ENCODE measurements around the gene C1QC.

Gene C1QC

GRCh38 chr1:22608361-22608760 is 35.1 kb upstream of the C1QC start:
- Mint-ChIP-seq H3K27ac (ENCODE audit: low read depth) (no peak overlapping the region), H3K4me1 (no peaks in the 10 kb centered on the region), H3K9me3 (no peaks in the 10 kb centered on the region), H3K4me3 (no peak overlapping the region), H3K36me3 (ENCODE audit: insufficient read depth) (no peaks in the 10 kb centered on the region), H3K27me3 (peaks cover 87% of the 10 kb centered on the region)
- ATAC-seq (replicated peaks; ENCODE audit: extremely low read depth, poor library complexity, severe bottlenecking): no peak
- DNase-seq (ENCODE audit: low spot score in 2 of 2): no peak

- H3K27me3 Mint-ChIP-seq: peaks cover 85% of the 10 kb centered on the region
- no peaks in the 10 kb centered on the region for H3K9me3 Mint-ChIP-seq
- no peak overlapping the region for H3K4me3 Mint-ChIP-seq
- H3K27ac Mint-ChIP-seq (ENCODE audit: low read depth): no peak overlapping the region
- ATAC-seq (replicated peaks; ENCODE audit: extremely low read depth, poor library complexity, severe bottlenecking) (no peak), DNase-seq (ENCODE audit: low spot score in 2 of 2) (no peak)
- no peaks in the 10 kb centered on the region for H3K36me3 Mint-ChIP-seq (ENCODE audit: insufficient read depth)
- H3K4me1 Mint-ChIP-seq: no peaks in the 10 kb centered on the region
Observed at GRCh38 chr1:22609291-22609690, 34.1 kb upstream of the C1QC start.

- no peak for ATAC-seq (replicated peaks; ENCODE audit: extremely low read depth, poor library complexity, severe bottlenecking)
- H3K36me3 Mint-ChIP-seq (ENCODE audit: insufficient read depth): no peaks in the 10 kb centered on the region
- no peak overlapping the region for H3K4me3 Mint-ChIP-seq
- no peaks in the 10 kb centered on the region for H3K9me3 Mint-ChIP-seq
- H3K4me1 Mint-ChIP-seq: no peaks in the 10 kb centered on the region
- no peak for DNase-seq (ENCODE audit: low spot score in 2 of 2)
- H3K27ac Mint-ChIP-seq (ENCODE audit: low read depth): no peak overlapping the region
- H3K27me3 Mint-ChIP-seq: peaks cover 85% of the 10 kb centered on the region
Observed at GRCh38 chr1:22611530-22611947, 31.9 kb upstream of the C1QC start.

GRCh38 chr1:22612671-22613571 is 30.5 kb upstream of the C1QC start:
- H3K4me1 Mint-ChIP-seq: no peaks in the 10 kb centered on the region
- peaks cover 89% of the 10 kb centered on the region for H3K27me3 Mint-ChIP-seq
- ATAC-seq (replicated peaks; ENCODE audit: extremely low read depth, poor library complexity, severe bottlenecking) (no peak), DNase-seq (ENCODE audit: low spot score in 2 of 2) (no peak)
- no peaks in the 10 kb centered on the region for H3K9me3 Mint-ChIP-seq
- H3K36me3 Mint-ChIP-seq (ENCODE audit: insufficient read depth): no peaks in the 10 kb centered on the region
- no peak overlapping the region for H3K4me3 Mint-ChIP-seq
- H3K27ac Mint-ChIP-seq (ENCODE audit: low read depth): no peak overlapping the region

GRCh38 chr1:22613572-22613918 is 29.9 kb upstream of the C1QC start:
- ATAC-seq (replicated peaks; ENCODE audit: extremely low read depth, poor library complexity, severe bottlenecking): no peak
- no peak for DNase-seq (ENCODE audit: low spot score in 2 of 2)
- no peak overlapping the region for H3K4me3 Mint-ChIP-seq
- no peak overlapping the region for H3K27ac Mint-ChIP-seq (ENCODE audit: low read depth)
- no peaks in the 10 kb centered on the region for H3K9me3 Mint-ChIP-seq
- H3K27me3 Mint-ChIP-seq: peaks cover 89% of the 10 kb centered on the region
- H3K36me3 Mint-ChIP-seq (ENCODE audit: insufficient read depth): no peaks in the 10 kb centered on the region
- no peaks in the 10 kb centered on the region for H3K4me1 Mint-ChIP-seq

- no peaks in the 10 kb centered on the region for H3K36me3 Mint-ChIP-seq (ENCODE audit: insufficient read depth)
- no peak overlapping the region for H3K27ac Mint-ChIP-seq (ENCODE audit: low read depth)
- no peak for ATAC-seq (replicated peaks; ENCODE audit: extremely low read depth, poor library complexity, severe bottlenecking)
- no peak overlapping the region for H3K4me3 Mint-ChIP-seq
- H3K4me1 Mint-ChIP-seq: no peaks in the 10 kb centered on the region
- peaks cover 89% of the 10 kb centered on the region for H3K27me3 Mint-ChIP-seq
- DNase-seq (ENCODE audit: low spot score in 2 of 2): no peak
- no peaks in the 10 kb centered on the region for H3K9me3 Mint-ChIP-seq
Observed at GRCh38 chr1:22613951-22614350, 29.5 kb upstream of the C1QC start.

- Mint-ChIP-seq H3K36me3 (ENCODE audit: insufficient read depth) (no peaks in the 10 kb centered on the region), H3K27ac (ENCODE audit: low read depth) (no peak overlapping the region), H3K4me1 (no peaks in the 10 kb centered on the region), H3K9me3 (no peaks in the 10 kb centered on the region), H3K4me3 (no peak overlapping the region), H3K27me3 (peaks cover 81% of the 10 kb centered on the region)
- ATAC-seq (replicated peaks; ENCODE audit: extremely low read depth, poor library complexity, severe bottlenecking): no peak
- no peak for DNase-seq (ENCODE audit: low spot score in 2 of 2)
Observed at GRCh38 chr1:22615886-22616285, 27.5 kb upstream of the C1QC start.

- H3K27ac Mint-ChIP-seq (ENCODE audit: low read depth): no peak overlapping the region
- DNase-seq (ENCODE audit: low spot score in 2 of 2) (no peak), ATAC-seq (replicated peaks; ENCODE audit: extremely low read depth, poor library complexity, severe bottlenecking) (no peak)
- H3K9me3 Mint-ChIP-seq: no peaks in the 10 kb centered on the region
- H3K4me1 Mint-ChIP-seq: no peaks in the 10 kb centered on the region
- no peaks in the 10 kb centered on the region for H3K36me3 Mint-ChIP-seq (ENCODE audit: insufficient read depth)
- no peak overlapping the region for H3K4me3 Mint-ChIP-seq
- H3K27me3 Mint-ChIP-seq: peaks cover 79% of the 10 kb centered on the region
Observed at GRCh38 chr1:22616571-22616970, 26.9 kb upstream of the C1QC start.

- Mint-ChIP-seq H3K27me3 (peaks cover 86% of the 10 kb centered on the region), H3K4me3 (no peak overlapping the region), H3K36me3 (ENCODE audit: insufficient read depth) (no peaks in the 10 kb centered on the region), H3K9me3 (no peaks in the 10 kb centered on the region), H3K4me1 (no peaks in the 10 kb centered on the region), H3K27ac (ENCODE audit: low read depth) (no peak overlapping the region)
- no peak for ATAC-seq (replicated peaks; ENCODE audit: extremely low read depth, poor library complexity, severe bottlenecking)
- DNase-seq (ENCODE audit: low spot score in 2 of 2): no peak
Observed at GRCh38 chr1:22618056-22618455, 25.4 kb upstream of the C1QC start.

GRCh38 chr1:22619252-22619651 is 24.2 kb upstream of the C1QC start:
- DNase-seq (ENCODE audit: low spot score in 2 of 2) (no peak), ATAC-seq (replicated peaks; ENCODE audit: extremely low read depth, poor library complexity, severe bottlenecking) (no peak)
- no peak overlapping the region for H3K27ac Mint-ChIP-seq (ENCODE audit: low read depth)
- peaks cover 88% of the 10 kb centered on the region for H3K27me3 Mint-ChIP-seq
- H3K4me3 Mint-ChIP-seq: no peak overlapping the region
- no peaks in the 10 kb centered on the region for H3K4me1 Mint-ChIP-seq
- no peaks in the 10 kb centered on the region for H3K9me3 Mint-ChIP-seq
- H3K36me3 Mint-ChIP-seq (ENCODE audit: insufficient read depth): no peaks in the 10 kb centered on the region

GRCh38 chr1:22619798-22620197 is 23.6 kb upstream of the C1QC start:
- Mint-ChIP-seq H3K9me3 (no peaks in the 10 kb centered on the region), H3K4me3 (no peak overlapping the region), H3K36me3 (ENCODE audit: insufficient read depth) (no peaks in the 10 kb centered on the region), H3K27me3 (peaks cover 88% of the 10 kb centered on the region), H3K4me1 (no peaks in the 10 kb centered on the region), H3K27ac (ENCODE audit: low read depth) (no peak overlapping the region)
- no peak for DNase-seq (ENCODE audit: low spot score in 2 of 2)
- no peak for ATAC-seq (replicated peaks; ENCODE audit: extremely low read depth, poor library complexity, severe bottlenecking)

- no peak for DNase-seq (ENCODE audit: low spot score in 2 of 2)
- no peak overlapping the region for H3K4me3 Mint-ChIP-seq
- no peaks in the 10 kb centered on the region for H3K9me3 Mint-ChIP-seq
- H3K27ac Mint-ChIP-seq (ENCODE audit: low read depth): no peak overlapping the region
- H3K27me3 Mint-ChIP-seq: peaks cover 88% of the 10 kb centered on the region
- H3K4me1 Mint-ChIP-seq: no peaks in the 10 kb centered on the region
- ATAC-seq (replicated peaks; ENCODE audit: extremely low read depth, poor library complexity, severe bottlenecking): no peak
- no peaks in the 10 kb centered on the region for H3K36me3 Mint-ChIP-seq (ENCODE audit: insufficient read depth)
Observed at GRCh38 chr1:22621761-22622160, 21.7 kb upstream of the C1QC start.

GRCh38 chr1:22625262-22625925 is 18.0 kb upstream of the C1QC start:
- Mint-ChIP-seq H3K27me3 (peaks cover 92% of the 10 kb centered on the region), H3K27ac (ENCODE audit: low read depth) (no peak overlapping the region), H3K4me3 (no peak overlapping the region), H3K36me3 (ENCODE audit: insufficient read depth) (no peaks in the 10 kb centered on the region), H3K9me3 (no peaks in the 10 kb centered on the region), H3K4me1 (no peaks in the 10 kb centered on the region)
- ATAC-seq (replicated peaks; ENCODE audit: extremely low read depth, poor library complexity, severe bottlenecking) (no peak), DNase-seq (ENCODE audit: low spot score in 2 of 2) (no peak)

Measured in central memory CD8-positive, alpha-beta T cell (primary cell).